GM23248 (cell line): ENCODE results near the gene TMEM248.
"Not testable (repeated sequence)": the region's sequence is repeated elsewhere in the genome, so short reads cannot be mapped to it uniquely, and the experiment has no call there.

Source experiments
- EZH2 ChIP-seq: fragments of 200-600 bp; sonication (generic); IDR thresholded peaks from 2 replicates; pipeline ENCODE4 v1.6.1; 2018; ENCODE audit warnings: antibody characterized with exemption, mild to moderate bottlenecking; ENCODE audit not compliant: insufficient read depth, poor library complexity, severe bottlenecking
- EZH2phosphoT487 ChIP-seq: fragments of 200-600 bp; sonication (generic); IDR thresholded peaks from 2 replicates; pipeline ENCODE4 v1.6.1; 2018; ENCODE audit warnings: antibody characterized with exemption, moderate library complexity, mild to moderate bottlenecking, low read depth; ENCODE audit not compliant: insufficient read depth

- not testable (repeated sequence) for TF ChIP-seq EZH2, EZH2phosphoT487
These were observed 73.0 kb downstream of the TMEM248 start for GRCh38 chr7:66994051-66994450.
